PC-9 (cell line): ENCODE results near the gene SLC1A7.

Experiments used
- EZH2 ChIP-seq: fragments of 200-600 bp; sonication (generic); IDR thresholded peaks from 2 replicates; pipeline ENCODE4 v1.8.0; 2017; ENCODE audit warnings: antibody characterized with exemption, low read depth
- TF ChIP-seq, protein P1 (sequence below): fragments of 200-600 bp; sonication (generic); conservative IDR thresholded peaks from 2 replicates; pipeline ENCODE4 v1.6.1; 2017; ENCODE audit warnings: mixed run types, antibody characterized with exemption, mild to moderate bottlenecking, moderate library complexity

DNA sequence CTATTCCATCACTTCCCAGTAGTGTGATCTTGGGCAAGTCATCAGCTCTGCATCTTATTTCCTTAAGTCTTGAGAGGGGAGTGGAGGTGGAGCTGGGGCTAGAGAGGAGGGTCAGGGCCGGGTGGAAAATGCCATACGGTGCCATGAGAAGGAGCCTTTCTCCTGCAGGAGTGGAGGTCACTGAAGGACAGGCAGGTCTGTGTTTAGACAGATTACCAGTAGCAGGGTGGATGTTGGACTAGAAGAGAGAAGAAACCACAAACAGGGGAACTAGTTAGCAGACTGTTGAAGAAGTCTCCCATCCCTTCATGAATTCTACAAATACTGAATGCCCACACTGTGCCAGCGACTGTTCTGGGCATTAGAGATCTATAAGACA is 40.3 kb upstream of the SLC1A7 start:
- TF ChIP-seq, protein P1, sequence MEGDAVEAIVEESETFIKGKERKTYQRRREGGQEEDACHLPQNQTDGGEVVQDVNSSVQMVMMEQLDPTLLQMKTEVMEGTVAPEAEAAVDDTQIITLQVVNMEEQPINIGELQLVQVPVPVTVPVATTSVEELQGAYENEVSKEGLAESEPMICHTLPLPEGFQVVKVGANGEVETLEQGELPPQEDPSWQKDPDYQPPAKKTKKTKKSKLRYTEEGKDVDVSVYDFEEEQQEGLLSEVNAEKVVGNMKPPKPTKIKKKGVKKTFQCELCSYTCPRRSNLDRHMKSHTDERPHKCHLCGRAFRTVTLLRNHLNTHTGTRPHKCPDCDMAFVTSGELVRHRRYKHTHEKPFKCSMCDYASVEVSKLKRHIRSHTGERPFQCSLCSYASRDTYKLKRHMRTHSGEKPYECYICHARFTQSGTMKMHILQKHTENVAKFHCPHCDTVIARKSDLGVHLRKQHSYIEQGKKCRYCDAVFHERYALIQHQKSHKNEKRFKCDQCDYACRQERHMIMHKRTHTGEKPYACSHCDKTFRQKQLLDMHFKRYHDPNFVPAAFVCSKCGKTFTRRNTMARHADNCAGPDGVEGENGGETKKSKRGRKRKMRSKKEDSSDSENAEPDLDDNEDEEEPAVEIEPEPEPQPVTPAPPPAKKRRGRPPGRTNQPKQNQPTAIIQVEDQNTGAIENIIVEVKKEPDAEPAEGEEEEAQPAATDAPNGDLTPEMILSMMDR: no peak
- no peak for TF ChIP-seq EZH2
